C4-2B (cell line): Measurements from ENCODE around the gene TRIP10.

Experiments
- ZFX ChIP-seq: fragments of 450-650 bp; IDR thresholded peaks from 2 replicates; pipeline ENCODE4 v1.6.1; 2017
- TF ChIP-seq, protein P1 (sequence below): fragments of 450-650 bp; conservative IDR thresholded peaks from 2 replicates; pipeline ENCODE4 v1.5.1; 2017; ENCODE audit warnings: mild to moderate bottlenecking

DNA sequence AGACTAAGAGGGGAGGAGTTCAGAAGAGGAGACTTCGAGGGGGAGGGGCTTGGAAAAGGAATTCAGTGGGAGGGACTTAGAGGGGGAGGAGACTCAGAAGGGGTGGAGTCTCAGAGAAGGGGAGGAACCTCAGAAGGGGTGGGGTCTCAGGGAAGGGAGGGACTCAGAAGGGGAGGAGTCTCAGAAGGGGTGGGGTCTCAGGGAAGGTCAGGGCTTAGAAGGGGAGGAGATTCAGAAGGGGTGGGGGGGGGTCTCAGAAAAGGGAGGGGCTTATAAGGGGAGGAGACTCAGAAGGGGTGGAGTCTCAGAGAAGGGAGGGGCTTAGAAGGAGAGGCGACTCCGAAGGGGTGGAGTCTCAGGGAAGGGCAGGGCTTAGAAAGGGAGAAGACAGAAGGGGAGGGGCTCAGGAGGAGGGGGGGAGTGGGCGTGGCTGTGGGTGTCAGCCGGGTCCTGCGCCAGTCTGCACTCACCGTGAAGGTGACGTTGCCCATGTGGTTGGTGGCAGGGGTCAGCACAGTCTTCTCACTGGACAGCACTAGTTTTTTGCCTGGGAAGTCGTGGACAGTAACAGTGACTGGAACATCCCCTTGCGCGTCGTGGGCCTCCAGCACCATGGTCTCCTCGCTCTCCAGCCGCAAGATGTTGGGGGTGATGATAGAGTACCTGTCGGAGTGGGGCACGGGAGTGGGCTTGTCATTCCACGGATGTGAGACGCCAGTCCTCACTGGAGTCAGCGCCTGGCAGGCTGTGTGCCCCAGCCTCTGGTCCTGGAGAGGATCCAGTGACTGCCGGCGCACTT, 20.5 kb upstream of the TRIP10 start:
- TF ChIP-seq, protein P1, sequence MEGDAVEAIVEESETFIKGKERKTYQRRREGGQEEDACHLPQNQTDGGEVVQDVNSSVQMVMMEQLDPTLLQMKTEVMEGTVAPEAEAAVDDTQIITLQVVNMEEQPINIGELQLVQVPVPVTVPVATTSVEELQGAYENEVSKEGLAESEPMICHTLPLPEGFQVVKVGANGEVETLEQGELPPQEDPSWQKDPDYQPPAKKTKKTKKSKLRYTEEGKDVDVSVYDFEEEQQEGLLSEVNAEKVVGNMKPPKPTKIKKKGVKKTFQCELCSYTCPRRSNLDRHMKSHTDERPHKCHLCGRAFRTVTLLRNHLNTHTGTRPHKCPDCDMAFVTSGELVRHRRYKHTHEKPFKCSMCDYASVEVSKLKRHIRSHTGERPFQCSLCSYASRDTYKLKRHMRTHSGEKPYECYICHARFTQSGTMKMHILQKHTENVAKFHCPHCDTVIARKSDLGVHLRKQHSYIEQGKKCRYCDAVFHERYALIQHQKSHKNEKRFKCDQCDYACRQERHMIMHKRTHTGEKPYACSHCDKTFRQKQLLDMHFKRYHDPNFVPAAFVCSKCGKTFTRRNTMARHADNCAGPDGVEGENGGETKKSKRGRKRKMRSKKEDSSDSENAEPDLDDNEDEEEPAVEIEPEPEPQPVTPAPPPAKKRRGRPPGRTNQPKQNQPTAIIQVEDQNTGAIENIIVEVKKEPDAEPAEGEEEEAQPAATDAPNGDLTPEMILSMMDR, result no peak
- no peak for TF ChIP-seq ZFX
